Muscle of leg (tissue), 11 donors: Measurements from ENCODE around the gene SLC39A10. TPM values are rescaled to one million over a fixed set of nuclear protein-coding genes. Genes with fewer than 3 reads are reported as not detected.

Experiments used
- DNase-seq: peaks from one replicate; pipeline ENCODE4 v3.0.0; 2013
- H3K27ac ChIP-seq: one replicate; pipeline ENCODE4 v1.5.1; 2013; ENCODE audit warnings: mild to moderate bottlenecking, low read length, control low read depth
- H3K27me3 ChIP-seq: one replicate; pipeline ENCODE4 v1.6.1; 2013; ENCODE audit warnings: low read length; ENCODE audit not compliant: control insufficient read depth, insufficient read depth
- H3K36me3 ChIP-seq: one replicate; pipeline ENCODE4 v1.6.1; 2013; ENCODE audit warnings: low read length; ENCODE audit not compliant: control insufficient read depth, insufficient read depth
- H3K4me1 ChIP-seq: one replicate; pipeline ENCODE4 v1.6.1; 2013; ENCODE audit warnings: low read length; ENCODE audit not compliant: control insufficient read depth, insufficient read depth
- H3K4me3 ChIP-seq: one replicate; pipeline ENCODE4 v1.5.1; 2013; ENCODE audit warnings: low read length, control low read depth
- H3K9me3 ChIP-seq: replicated peaks from 2 replicates; pipeline ENCODE4 v1.6.1; 2013; ENCODE audit warnings: low read depth, low read length; ENCODE audit not compliant: control insufficient read depth
- WGBS: methylation state at CpG from one replicate; pipeline ENCODE4 v1.1.5; 2013; ENCODE audit warnings: missing lambda C conversion rate; ENCODE audit not compliant: insufficient coverage; 5-methylcytosine and 5-hydroxymethylcytosine counted together
- polyA plus RNA-seq, 8 donors: library from polyadenylated mRNA; unstranded; fragments of 120-200 nt; gene quantifications; one replicate each; pipeline versions ENCODE4 v1.2.1 to v1.2.3, GENCODE V29; 2013; ENCODE audit warnings: inconsistent platforms in 1 of 8, low replicate concordance in 1 of 8; ENCODE audit not compliant: insufficient read length in 8 of 8, insufficient read depth in 1 of 8
- total RNA-seq: library from RNA; stranded (reverse); fragments of 120-200 nt; gene quantifications from one replicate; pipeline ENCODE4 v1.2.4, GENCODE V29; 2013

Gene SLC39A10
- total and polyA plus RNA-seq, 9 donors: 16.3 to 26.3 (median 20.0) TPM

- no peak overlapping the region for H3K4me3 ChIP-seq
Observed at GRCh38 chr2:195735347-195735746, 78.3 kb downstream of the SLC39A10 start.

DNA sequence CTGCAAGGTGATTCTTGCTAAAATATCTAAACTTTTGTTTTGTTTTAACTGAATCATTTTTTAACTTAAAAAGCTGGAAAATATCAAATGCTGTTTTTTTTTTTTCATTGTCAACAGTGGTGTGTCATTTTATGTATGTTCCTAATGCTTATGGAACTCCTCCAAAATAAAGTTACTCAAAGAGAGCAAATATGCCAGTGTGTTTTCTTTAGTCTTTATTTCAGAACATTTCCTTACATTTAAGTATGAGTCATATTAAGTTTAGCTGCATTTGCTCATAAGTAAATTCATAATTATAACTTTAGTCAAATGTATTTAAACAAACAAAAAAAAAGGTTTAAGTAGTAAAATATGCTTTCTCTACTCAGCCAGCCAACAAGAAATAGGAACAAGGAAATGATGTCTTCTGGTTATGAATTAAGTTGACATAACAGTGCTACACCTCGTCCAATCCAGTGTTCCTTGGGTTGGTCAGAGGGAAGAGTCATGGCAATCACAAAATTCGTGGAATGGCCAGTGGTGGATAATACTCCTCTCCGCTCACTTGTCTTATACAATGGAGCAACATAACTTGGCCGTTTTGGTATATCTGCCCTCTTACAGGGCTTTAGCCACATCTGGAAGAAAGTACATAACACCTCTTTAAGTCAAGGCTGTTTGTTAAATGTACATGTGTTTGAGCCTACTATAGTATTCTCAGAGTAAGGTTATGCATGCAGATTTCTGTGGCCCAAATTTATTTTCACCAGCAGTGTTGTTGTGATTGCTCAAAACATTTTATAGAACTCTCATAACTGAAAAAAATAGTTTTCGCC is 80.7 kb downstream of the SLC39A10 start:
- Histone ChIP-seq H3K4me3 (no peak overlapping the region), H3K27ac (no peak overlapping the region), H3K36me3 (peaks cover 6% of the 10 kb centered on the region), H3K9me3 (no peaks in the 10 kb centered on the region), H3K27me3 (no peaks in the 10 kb centered on the region), H3K4me1 (no peaks in the 10 kb centered on the region)
- DNase-seq: no peak
- 80% methylated on average over 1 of the region's 5 CpGs for WGBS

More at GRCh38 chr2:195735347-195735746, 78.3 kb downstream of the SLC39A10 start:
- Histone ChIP-seq H3K27ac (no peak overlapping the region), H3K36me3 (peaks cover 11% of the 10 kb centered on the region), H3K27me3 (no peaks in the 10 kb centered on the region), H3K9me3 (no peaks in the 10 kb centered on the region), H3K4me1 (no peaks in the 10 kb centered on the region)
- WGBS: no CpG with 5 or more reads among the region's 1 CpG
- DNase-seq: no peak

DNA sequence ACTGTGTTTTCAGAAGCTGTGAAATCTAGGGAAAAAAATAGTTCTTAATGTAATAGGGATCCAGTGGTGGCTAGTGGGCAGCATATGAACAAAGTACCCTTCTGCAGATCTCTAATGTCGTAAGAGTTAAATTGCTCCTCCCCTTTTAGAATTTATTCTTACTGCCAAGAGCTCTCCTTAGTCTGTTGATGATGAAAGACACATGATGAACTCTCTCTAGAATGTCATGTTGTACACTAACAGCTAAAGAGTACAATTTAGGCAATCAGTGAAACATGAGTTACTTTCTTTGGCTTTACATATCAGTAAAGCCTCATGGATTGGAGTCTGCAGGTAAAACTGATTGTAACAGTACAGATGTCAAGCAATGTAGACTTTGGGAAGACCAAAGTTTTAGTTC is 84.2 kb downstream of the SLC39A10 start:
- H3K27me3 ChIP-seq: no peaks in the 10 kb centered on the region
- no peak for DNase-seq
- H3K4me1 ChIP-seq: no peaks in the 10 kb centered on the region
- no peak overlapping the region for H3K27ac ChIP-seq
- H3K9me3 ChIP-seq: no peaks in the 10 kb centered on the region
- no peaks in the 10 kb centered on the region for H3K36me3 ChIP-seq
- no CpG with 5 or more reads among the region's 1 CpG for WGBS
- no peak overlapping the region for H3K4me3 ChIP-seq

DNA sequence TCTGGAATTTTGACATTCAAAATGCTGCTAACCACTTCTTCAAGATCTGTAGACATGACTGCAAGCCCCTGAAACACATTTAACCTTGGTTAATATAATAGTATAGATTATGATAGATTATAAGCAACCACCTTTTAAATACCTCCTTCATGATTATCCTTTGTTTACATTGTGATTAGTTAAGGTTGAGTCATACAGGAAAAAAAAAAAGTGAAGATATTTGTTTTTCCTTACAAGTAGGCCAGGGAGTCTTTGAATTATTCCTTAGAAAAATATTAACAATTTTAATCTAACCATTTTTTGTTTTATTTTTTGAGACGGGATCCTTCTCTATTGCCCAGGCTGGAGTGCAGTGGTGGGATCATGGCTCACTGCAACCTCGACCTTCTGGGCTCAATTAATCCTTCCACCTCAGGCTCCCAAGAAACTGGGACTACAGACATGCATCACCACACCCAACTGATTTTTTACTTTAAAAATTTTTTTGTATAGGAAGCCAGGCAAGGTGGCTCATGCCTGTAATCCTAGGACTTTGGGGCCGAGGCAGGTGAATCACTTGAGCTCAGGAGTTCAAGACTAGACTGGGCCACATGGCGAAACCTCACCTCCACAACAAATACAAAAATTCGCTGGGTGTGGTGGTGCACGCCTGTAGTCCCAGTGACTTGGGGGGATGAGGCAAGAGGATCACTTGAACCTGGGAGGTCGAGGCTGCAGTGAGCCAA is 99.4 kb downstream of the SLC39A10 start:
- WGBS: 71% methylated on average over 1 of the region's 7 CpGs
- Histone ChIP-seq H3K4me1 (no peaks in the 10 kb centered on the region), H3K36me3 (no peaks in the 10 kb centered on the region), H3K27me3 (no peaks in the 10 kb centered on the region), H3K9me3 (no peaks in the 10 kb centered on the region), H3K4me3 (no peak overlapping the region), H3K27ac (no peak overlapping the region)
- no peak for DNase-seq

DNA sequence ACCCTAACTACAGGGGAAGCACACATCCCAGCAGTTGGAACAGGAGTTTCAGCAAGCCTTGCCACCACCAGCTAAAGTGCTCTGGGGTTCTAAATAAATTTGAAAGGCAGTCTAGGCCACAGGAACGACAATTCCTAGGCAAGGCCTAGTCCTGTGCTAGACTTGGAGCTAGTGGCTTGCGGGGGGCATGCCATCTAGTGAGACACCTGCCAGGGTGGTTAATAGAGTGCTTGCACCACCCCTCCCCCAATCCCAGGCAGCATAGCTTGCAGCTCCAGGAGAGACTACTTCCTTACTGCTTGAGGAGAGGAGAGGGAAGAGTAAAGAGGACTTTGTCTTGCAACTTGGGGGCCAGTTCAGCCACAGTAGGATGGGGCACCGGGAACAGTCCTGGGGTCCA is 101.8 kb downstream of the SLC39A10 start:
- WGBS: 75% methylated on average over 2 of the region's 3 CpGs
- Histone ChIP-seq H3K27ac (no peak overlapping the region), H3K36me3 (no peaks in the 10 kb centered on the region), H3K27me3 (no peaks in the 10 kb centered on the region), H3K4me1 (no peaks in the 10 kb centered on the region), H3K4me3 (no peak overlapping the region), H3K9me3 (no peaks in the 10 kb centered on the region)
- DNase-seq: no peak

GRCh38 chr2:195759877-195760276 is 102.9 kb downstream of the SLC39A10 start:
- Histone ChIP-seq H3K27me3 (no peaks in the 10 kb centered on the region), H3K9me3 (no peaks in the 10 kb centered on the region), H3K36me3 (no peaks in the 10 kb centered on the region), H3K4me3 (no peak overlapping the region), H3K27ac (no peak overlapping the region), H3K4me1 (no peaks in the 10 kb centered on the region)
- no peak for DNase-seq
- 100% methylated on average over 1 of the region's 1 CpG for WGBS

- no peak overlapping the region for H3K4me3 ChIP-seq
- H3K9me3 ChIP-seq: peaks cover 2% of the 10 kb centered on the region
- no peaks in the 10 kb centered on the region for H3K36me3 ChIP-seq
- no peaks in the 10 kb centered on the region for H3K27me3 ChIP-seq
- H3K4me1 ChIP-seq: no peaks in the 10 kb centered on the region
- no peak for DNase-seq
- no peak overlapping the region for H3K27ac ChIP-seq
Observed at GRCh38 chr2:195763866-195764265, 106.8 kb downstream of the SLC39A10 start.

- H3K36me3 ChIP-seq: no peaks in the 10 kb centered on the region
- no peak overlapping the region for H3K27ac ChIP-seq
- WGBS: no CpG with 5 or more reads among the region's 1 CpG
- H3K27me3 ChIP-seq: no peaks in the 10 kb centered on the region
- no peak overlapping the region for H3K4me3 ChIP-seq
- H3K9me3 ChIP-seq: peaks cover 2% of the 10 kb centered on the region
- DNase-seq: no peak
- no peaks in the 10 kb centered on the region for H3K4me1 ChIP-seq
Observed at GRCh38 chr2:195766691-195767090, 109.7 kb downstream of the SLC39A10 start.

DNA sequence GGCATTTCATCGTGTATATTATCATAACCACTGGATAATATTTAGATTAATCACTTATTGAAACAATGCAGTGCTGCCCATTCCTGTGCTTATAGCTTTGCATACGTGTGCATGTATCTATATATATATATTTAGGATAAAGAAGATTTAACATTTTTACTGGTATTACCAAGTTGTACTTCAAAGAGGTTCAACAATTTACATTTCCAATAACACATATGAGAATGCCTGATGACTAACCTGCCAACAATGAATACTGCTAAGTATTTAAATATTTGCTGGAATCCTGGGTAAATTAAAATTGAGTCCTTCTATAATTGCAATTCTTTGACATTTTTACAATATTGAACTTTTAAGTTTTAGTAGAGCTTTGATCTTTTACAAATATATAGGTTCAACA is 111.4 kb downstream of the SLC39A10 start:
- DNase-seq: no peak
- no peaks in the 10 kb centered on the region for H3K4me1 ChIP-seq
- WGBS: no CpG with 5 or more reads among the region's 2 CpGs

DNA sequence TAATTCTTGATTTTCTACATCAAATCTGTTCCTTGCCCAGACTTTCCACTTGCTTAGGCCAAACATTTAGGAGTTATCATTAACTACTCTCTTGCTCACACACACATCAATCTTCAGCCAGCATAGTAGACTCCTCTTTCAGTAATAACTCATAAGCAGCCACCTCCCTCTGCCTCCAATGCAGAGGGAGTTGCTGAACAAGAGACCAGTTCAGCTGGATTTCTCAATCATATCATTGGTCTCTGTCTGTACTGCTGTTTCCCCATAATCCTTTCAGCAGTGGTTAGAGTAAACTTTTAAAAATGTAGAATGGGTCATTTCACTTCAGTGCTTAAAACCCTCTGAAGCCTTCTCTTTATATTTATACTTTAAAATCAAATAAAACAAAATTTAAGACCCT is 112.9 kb downstream of the SLC39A10 start:
- Histone ChIP-seq H3K36me3 (no peaks in the 10 kb centered on the region), H3K4me1 (no peaks in the 10 kb centered on the region), H3K27me3 (no peaks in the 10 kb centered on the region), H3K27ac (no peak overlapping the region), H3K9me3 (peaks cover 2% of the 10 kb centered on the region), H3K4me3 (no peak overlapping the region)
- DNase-seq: no peak

More for the DNA sequence above, 111.4 kb downstream of the SLC39A10 start:
- Histone ChIP-seq H3K27ac (no peak overlapping the region), H3K9me3 (peaks cover 2% of the 10 kb centered on the region), H3K36me3 (no peaks in the 10 kb centered on the region), H3K27me3 (no peaks in the 10 kb centered on the region), H3K4me3 (no peak overlapping the region)
